Stimulated activated CD4-positive, alpha-beta T cell treated with anti-CD3 and anti-CD28 coated beads, Interleukin-1b, Interleukin-23, amount 100 ng/mL, for 24 hours (primary cell): Measurements from ENCODE around the gene MYH9.

Source experiments
- DNase-seq, 4 experiments: peaks; one replicate each; pipeline ENCODE4 v3.0.0-alpha.2; 2020; ENCODE audit warnings: low read depth in 4 of 4, low spot score in 1 of 4

The MYH9 gene

GRCh38 chr22:36332623-36333332 lies 55.0 kb downstream of the MYH9 start:
- DNase-seq = peak in 1 of 4 experiments; percentile 53

GRCh38 chr22:36331912-36332622 lies 55.7 kb downstream of the MYH9 start:
- peak in 1 of 4 experiments; percentile 35 for DNase-seq

- peak in 2 of 4 experiments; percentile 65 to 73 for DNase-seq
Measured at GRCh38 chr22:36331306-36331911, 56.4 kb downstream of the MYH9 start.

GRCh38 chr22:36330655-36331305 lies 57.0 kb downstream of the MYH9 start:
- no peak for DNase-seq

- no peak for DNase-seq
Measured at GRCh38 chr22:36330127-36330526, 57.6 kb downstream of the MYH9 start.

- peak in 2 of 4 experiments; percentile 72 to 83 for DNase-seq
Measured at GRCh38 chr22:36329254-36330078, 58.3 kb downstream of the MYH9 start.

GRCh38 chr22:36328635-36329253 lies 59.0 kb downstream of the MYH9 start:
- no peak for DNase-seq

- DNase-seq = no peak
Measured at GRCh38 chr22:36327922-36328551, 59.7 kb downstream of the MYH9 start.

GRCh38 chr22:36326178-36327161 lies 61.3 kb downstream of the MYH9 start:
- no peak for DNase-seq

- no peak for DNase-seq
Measured at GRCh38 chr22:36325154-36326031, 62.4 kb downstream of the MYH9 start.

GRCh38 chr22:36324414-36324813 lies 63.4 kb downstream of the MYH9 start:
- DNase-seq = no peak

GRCh38 chr22:36323855-36324331 lies 63.9 kb downstream of the MYH9 start:
- DNase-seq = no peak

- no peak for DNase-seq
Measured at GRCh38 chr22:36323182-36323854, 64.4 kb downstream of the MYH9 start.

GRCh38 chr22:36322602-36322915 lies 65.2 kb downstream of the MYH9 start:
- no peak for DNase-seq

- no peak for DNase-seq
Measured at GRCh38 chr22:36321797-36322601, 65.8 kb downstream of the MYH9 start.

GRCh38 chr22:36320553-36320952 lies 67.2 kb downstream of the MYH9 start:
- DNase-seq = no peak
